Measurements from ENCODE around the gene MC2R.
"Not testable (repeated sequence)": the region's sequence is repeated elsewhere in the genome, so short reads cannot be mapped to it uniquely, and the experiment has no call there.

MC2R gene

DNA sequence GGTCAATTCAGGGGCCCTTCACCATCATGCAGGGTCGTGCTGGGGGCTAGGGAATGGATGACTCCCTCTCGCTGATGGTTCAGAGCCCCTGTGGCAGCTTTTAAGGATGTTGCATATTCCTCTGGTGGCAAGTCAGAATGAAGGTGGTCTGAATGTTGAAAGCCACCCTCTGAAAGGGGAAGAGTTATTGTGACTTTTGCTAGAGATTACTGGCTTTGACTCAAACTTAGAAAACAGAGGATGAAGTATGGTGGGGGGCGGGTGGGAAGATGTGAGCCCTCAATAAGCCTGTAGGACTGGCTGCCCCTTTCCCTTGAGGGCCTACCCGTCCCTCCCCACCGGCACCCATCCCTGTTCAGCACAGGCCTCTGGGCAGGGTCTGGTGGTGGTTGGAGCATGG is 23.2 kb downstream of the MC2R start:
- no peak for DNase-seq

DNA sequence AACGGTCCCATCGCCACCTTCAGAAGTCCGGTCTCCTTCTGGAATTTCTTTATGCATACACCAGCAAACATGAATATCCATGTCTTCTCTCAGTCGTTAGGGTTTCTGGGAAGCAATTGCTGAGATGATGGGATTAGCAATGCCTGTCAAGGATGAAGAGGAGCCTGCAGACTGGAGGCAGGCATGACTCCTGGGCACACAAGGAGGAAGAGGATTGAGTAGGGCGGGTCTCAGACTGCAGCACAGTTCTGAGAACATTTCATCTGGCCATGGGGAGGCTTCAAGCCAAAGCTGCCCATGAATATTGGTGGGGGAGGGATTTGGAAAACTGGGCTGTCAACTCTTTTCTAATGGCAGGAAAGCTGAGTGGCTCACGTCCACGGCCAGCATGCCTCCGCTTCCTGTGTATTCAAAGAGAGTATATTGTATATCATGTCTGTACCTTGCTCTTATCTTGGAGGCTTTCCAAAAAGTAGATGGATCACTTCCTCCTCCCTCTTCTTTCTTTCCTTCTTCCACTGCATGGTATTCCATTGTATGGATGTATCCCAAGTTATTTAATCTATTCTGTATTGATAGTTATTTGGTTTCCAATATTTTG is 24.5 kb downstream of the MC2R start:
- DNase-seq = no peak

DNA sequence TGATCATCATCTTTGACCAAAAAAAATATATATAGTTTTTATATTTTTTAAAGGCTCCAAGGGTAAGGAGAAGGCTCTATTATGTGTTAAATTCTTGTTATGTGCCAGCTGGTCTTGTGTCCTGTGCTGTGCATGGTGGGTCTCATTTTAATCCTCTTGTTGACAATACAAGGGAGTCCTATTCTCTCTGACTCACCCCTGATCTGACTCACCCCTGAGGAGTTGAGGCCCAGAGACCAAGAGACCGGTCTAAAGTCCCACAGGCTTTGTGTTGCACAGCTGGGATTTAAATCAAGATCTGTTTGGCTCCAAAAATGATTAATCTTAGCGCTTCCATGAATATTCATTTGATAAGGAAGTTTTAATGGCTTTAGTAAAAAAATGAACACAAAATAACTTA is 25.7 kb downstream of the MC2R start:
- no peak for DNase-seq

DNA sequence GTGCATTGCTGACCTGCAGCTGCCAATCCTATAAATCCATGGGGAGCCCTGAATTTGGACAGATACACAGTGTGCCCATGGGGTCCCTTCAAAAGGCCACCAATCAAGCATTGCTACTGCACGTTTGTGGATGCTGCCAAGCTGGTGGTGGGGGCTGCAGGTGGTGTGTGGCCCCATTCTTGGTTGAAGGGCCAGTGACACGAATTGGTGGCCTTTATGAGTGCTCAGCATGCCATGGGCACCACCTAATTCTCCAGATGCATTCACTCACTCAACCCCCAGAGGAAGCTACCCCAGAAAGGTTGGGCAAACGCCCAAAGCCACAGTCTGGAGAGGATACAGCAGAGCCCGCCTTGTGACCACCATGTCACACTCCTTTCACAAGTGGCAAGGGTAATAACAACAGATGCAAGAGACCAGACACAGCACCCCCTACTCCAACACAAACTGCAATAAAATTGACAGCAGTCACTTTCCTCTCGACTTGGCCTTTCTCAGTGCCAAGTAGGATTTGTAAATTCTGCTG is 27.1 kb downstream of the MC2R start:
- no peak for DNase-seq

DNA sequence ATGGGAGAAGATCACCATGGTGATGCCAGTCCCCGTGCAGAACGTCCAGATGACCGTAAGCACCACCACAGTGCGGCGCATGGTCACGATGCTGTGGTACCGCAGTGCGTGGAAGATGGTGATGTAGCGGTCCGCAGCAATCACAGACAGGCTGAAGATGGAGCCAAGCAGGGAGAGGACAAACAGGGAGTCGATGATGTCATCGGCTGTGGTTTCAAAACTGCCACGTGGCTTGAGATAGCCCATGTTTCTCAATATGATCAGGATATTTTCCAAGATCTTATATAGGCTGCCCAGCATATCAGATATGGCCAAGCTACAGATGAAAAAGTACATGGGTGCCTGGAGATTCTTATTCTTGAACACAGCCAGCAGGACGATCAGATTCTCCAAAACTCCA is 30.3 kb downstream of the MC2R start:
- no peak for DNase-seq

DNA sequence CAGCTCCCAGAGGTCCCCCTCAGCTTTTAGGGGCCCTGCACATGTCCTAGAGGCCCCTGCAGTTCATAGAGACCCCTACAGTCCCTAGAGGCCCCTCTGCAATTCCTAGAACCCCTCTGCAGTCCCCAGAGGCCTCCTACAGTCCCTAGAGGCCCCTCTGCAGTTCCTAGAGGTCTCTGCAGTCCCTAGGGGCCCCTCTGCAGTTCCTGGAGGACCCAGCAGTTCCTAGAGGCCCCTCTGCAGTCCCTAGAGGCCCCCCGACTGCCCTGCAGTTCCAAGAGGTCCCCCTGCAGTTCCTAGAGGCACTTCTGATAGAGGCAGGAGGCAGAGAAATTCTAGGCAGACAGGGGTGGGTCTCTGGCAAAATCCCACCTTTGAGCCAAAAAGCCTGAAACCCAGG is 35.4 kb downstream of the MC2R start:
- DNase-seq = no peak

DNA sequence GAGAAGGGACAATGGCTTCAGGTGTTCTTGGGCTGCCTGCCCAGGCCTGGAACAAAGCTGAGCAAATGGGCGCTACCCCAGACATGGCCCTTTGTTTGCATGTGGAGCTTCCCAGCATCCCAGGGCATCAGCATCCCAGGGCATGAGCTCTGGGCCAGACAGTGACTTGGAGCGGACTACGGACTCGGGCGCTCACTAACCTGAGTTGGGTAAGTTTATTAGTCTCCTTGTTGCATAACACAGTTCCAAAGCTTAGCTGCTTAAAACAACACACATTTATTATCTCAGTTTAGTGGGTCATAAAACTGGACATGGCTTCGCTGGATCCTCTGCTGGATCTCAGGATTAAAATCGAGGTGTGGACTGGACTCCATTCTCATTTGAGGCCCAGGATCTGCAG is 35.8 kb downstream of the MC2R start:
- no peak for DNase-seq

DNA sequence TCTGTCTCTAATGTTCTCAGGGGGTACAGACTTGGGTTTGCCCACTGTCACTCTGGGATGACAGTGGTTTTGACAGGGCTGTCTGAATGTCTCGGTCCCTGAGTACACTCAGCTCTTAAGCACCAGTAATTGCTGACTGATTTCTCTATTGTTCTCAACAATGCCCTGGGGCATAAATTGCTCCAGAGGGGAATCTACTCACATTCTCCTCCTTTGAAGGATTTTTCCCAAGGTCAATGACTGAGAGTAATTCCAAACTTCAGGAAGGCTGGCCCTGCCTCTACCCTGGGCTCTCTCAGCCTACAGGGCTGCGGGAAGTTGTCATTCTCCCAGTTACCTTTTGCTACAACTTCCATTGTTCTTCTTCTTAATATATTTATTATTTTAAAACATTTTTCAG is 36.5 kb downstream of the MC2R start:
- no peak for DNase-seq

DNA sequence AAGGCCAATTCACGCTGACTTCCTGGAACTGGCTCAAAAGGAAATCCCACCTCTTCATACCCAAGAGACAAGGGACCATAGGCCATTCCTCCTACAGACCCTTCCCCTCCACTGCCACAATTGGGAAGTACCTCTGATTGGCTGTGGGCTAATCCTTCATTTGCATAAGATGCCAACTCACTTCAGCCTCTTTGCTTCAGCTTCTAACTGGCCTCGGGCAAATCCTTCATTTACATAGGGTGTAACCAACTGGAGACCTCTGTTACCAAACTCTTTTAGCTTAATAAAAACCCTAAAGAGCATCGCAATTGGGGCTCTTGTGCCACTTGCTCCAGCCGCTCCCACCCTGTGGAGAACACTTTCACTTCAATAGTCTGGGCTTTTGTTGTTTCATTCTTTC is 38.2 kb downstream of the MC2R start:
- DNase-seq = no peak

DNA sequence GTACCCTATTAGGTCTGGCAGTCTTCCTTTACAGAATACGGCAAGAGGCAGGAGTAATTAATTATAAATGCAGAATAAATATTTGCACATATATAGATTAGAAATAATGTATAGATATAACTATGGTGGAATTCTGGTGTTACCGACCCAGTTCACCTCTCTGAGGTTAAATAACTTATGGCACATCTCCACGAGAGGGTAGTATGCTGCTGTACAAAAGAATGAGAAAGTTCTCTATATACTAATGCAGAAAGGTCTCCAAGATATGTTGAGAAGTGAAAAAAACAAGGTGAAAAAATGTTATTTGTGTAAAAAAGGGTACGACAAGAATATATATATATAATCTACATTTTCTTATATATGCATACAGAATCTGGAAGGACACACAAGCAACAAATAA is 40.8 kb downstream of the MC2R start:
- no peak for DNase-seq

DNA sequence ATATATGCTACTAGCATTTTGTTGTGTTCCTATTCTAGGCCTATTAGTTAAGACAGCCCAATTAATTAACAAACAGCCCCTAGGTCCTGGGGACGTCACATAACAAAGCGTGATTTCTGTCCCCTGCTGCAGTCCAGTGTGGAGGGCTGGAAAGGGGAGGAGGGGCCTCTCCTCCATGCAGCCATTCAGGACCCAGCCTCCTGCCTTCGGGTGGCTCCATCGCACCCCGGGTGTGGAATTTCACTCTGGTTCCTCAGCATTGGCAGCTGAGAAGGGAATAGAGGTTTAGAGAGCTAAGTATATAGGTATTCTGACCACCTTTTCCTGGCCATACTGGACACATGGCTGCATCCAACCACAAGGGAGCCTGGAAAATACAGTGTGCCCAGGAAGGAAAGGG is 42.4 kb downstream of the MC2R start:
- no peak for DNase-seq

DNA sequence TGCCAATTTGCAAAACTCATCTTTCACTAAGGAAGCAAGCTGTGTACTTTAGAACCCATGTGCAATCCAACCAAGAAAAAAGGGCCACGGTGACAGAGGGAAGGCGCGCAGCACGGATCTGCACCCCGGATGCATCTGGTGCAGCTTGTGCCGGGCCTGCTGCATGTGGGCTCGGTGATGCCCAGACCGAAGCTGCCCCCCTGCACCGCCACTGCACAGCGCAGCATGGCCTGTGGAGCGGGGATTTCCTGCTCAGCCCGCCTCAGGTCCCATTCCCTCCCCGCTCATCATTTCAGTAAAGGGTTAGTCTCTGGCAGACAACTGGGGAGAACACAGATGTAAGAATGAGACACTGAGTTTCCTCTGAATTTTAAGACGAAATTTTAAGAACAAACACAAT is 43.0 kb downstream of the MC2R start:
- DNase-seq = no peak

DNA sequence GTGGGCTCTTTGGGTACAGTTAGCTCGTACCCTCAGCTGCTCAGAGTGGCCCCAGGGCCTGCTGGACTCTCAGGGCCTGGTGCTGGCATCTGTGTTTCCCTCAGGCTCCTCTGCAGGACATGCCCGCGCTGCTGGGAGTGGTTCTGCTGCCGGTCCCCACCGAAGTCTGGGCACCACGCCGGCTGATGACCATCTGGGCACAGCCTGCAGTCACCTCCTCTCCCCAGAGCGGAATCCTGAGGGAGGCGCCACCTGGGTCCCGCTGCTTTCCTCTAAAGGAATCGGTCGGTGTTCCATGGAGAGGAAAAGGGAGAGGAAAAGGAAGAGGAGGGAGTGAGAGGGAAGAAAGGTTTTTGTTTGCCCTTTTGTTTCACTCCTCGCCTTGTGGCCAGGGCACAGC is 43.6 kb downstream of the MC2R start:
- no peak for DNase-seq

DNA sequence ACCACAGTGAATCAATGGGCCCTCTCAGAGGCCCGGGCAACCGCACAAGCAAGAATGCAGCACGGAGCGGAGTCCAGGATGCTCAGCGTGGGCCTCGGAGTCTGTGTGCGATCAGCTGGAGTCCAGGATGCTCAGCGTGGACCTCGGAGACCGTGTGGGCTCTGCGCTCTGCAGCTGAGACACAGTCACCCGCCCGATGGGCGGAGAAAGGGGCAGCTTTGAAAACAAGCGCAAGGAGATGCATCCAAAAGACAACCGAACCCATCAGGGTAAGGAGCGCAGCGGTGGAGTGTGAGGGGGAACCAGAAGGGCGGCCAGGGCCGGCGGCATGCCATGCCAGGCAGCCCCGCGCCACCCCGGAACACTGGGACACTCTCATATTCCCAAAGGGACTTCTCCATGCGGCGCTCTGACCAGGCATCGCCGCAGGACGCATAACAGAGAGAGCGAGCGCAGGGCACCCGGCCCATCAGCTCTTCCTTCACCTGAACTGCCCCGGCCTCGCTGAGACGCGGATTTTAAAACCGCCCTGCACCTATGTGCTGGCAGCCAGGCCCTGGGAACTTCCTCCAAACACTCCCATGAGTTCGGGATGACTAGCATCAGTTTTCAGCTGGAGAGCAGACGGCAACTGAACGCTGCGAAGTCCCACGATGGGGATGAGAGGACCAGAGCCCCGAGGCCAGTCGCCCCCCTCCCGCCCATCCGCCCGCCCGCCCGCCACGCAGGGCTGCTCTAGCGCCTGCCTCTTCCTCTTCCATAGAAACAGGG is 46.6 kb downstream of the MC2R start:
- DNase-seq = no peak

DNA sequence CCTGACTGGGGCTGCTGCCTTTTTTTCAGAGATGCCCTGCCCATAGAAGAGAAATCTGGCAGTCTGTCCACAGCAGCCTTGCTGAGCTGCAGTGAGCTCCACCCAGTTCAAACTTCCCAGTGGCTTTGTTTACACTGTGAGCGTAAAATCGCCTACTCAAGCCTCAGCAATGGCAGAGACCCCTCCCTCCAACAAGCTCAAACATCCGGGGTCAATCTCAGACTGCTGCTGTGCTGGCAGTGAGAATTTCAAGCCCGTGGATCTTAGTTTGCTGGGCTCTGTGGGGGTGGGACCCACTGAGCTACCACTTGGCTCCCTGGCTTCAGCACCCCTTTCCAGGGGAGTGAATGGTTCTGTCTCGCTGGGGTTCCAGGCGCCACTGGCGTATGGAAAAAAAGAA is 52.4 kb downstream of the MC2R start:
- DNase-seq = not testable (repeated sequence)

DNA sequence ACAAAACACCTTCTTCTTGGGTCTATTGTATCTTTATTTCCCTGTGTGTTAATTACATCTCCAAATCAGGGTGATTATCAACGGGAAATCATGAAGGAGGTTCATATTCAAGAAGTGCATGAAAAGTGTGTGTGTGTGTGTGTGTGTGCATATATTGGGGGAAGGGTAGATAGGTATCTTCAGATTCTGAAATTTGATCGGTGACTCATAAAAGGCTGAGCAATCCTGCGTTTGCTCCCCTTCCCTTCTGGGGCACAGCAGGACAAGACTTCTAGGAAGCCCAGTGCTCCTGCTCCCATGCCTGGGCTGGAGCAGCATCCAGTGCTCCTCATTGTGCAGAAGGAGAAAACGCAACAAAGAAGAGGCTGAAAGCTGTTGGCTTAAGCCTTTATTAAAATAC is 65.5 kb downstream of the MC2R start:
- no peak for DNase-seq

DNA sequence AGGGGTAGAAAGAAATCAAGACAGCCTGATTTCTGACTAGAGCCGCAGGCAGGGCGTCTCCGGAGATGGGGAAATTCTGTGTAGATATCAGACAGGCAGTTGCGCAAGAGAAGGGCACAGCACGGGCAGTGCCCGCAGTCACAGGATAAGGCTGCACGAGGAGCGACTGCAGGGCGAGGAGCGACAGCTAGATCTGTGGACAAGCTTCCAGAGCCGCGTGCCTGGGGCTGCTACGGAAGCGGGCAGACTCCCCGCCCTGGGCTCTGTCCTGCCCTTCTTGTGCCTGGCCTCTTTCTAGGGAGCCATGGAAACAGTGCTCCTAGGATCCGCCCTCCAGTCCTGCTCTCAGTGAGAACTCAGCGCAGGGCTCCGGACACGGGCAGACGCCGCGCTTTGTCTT is 78.8 kb downstream of the MC2R start:
- no peak for DNase-seq

DNA sequence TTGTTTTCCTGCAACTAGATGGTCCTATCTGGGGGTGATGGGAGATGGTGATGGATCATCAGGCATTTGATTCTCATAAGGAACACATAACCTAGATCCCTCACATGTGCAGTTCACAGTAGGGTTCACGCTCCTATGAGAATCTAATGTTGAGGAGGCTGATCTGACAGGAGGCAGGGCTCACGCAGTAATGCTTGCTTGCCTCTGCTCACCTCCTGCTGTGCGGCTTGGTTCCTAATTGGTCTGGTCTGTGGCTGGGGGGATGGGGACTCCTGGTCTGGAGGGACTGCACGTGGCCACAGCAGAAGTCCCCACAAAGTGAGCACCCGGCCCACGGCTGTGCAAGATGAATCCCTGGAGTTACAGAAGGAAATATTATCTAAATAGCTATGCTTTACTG is 80.1 kb downstream of the MC2R start:
- no peak for DNase-seq

DNA sequence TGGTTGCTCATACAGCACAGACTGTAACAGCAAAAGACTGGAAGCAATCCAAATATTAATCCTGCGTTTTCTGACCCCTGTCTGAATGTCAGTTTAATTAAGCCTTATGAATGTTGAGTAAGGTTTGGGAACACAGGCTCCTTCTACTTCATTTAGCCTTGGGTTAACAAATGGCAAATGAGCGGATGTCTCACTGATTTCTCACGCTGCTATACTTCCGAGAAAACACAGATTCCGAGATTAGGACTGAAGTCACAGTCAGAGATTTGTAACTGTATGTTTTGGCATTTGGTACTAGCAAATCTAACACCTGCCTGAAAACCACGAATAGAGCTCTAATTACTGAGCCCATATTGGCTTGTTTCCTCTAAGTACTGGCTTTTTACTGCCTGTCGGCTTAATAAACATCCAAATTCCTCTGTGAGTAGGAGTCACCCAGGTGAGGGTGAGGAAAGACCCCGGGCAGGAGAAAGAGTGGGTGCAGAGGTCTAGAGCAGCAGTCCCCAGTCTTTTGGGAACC is 80.8 kb downstream of the MC2R start:
- no peak for DNase-seq
